Loucy (cell line): Measurements from ENCODE around the gene SPATC1L.

Experiments used
- H2AFZ ChIP-seq: fragments of 200-600 bp; sonication (generic); 2 replicates; pipeline ENCODE4 v1.6.0; 2016; ENCODE audit warnings: antibody characterized with exemption, mild to moderate bottlenecking, low read length, moderate library complexity
- H3F3A ChIP-seq: fragments of 200-600 bp; 2 replicates; pipeline ENCODE4 v1.6.0; 2016; ENCODE audit warnings: antibody characterized with exemption, low read depth, mild to moderate bottlenecking
- H3K27me3 ChIP-seq: fragments of 200-600 bp; sonication (generic); 2 replicates; pipeline ENCODE4 v1.6.1; 2014; ENCODE audit warnings: low read length, mild to moderate bottlenecking; ENCODE audit not compliant: insufficient read depth, poor library complexity, severe bottlenecking
- H3K36me3 ChIP-seq: fragments of 200-600 bp; sonication (generic); 2 replicates; pipeline ENCODE4 v1.6.1; 2016; ENCODE audit warnings: low read length; ENCODE audit not compliant: insufficient read depth
- H3K4me1 ChIP-seq: fragments of 200-600 bp; sonication (generic); 2 replicates; pipeline ENCODE4 v1.5.1; 2014; ENCODE audit warnings: low read length, mild to moderate bottlenecking; ENCODE audit not compliant: insufficient read depth, poor library complexity, severe bottlenecking
- H3K4me2 ChIP-seq: fragments of 200-600 bp; sonication (generic); 2 replicates; pipeline ENCODE4 v1.6.0; 2014; ENCODE audit warnings: antibody characterized with exemption, low read length, low read depth, mild to moderate bottlenecking; ENCODE audit not compliant: poor library complexity, severe bottlenecking
- H3K4me3 ChIP-seq: fragments of 200-600 bp; sonication (generic); 2 replicates; pipeline ENCODE4 v1.5.1; 2014; ENCODE audit warnings: low read length, mild to moderate bottlenecking, mixed read lengths; ENCODE audit not compliant: poor library complexity, severe bottlenecking
- H3K79me2 ChIP-seq: fragments of 200-600 bp; sonication (generic); 2 replicates; pipeline ENCODE4 v1.6.1; 2014; ENCODE audit warnings: low read length; ENCODE audit not compliant: insufficient read depth
- H3K9ac ChIP-seq: fragments of 200-600 bp; sonication (generic); 2 replicates; pipeline ENCODE4 v1.6.0; 2014; ENCODE audit warnings: mild to moderate bottlenecking, low read depth, low read length, moderate library complexity; ENCODE audit not compliant: poor library complexity, severe bottlenecking
- H3K9me2 ChIP-seq: fragments of 200-600 bp; sonication (generic); replicated peaks from 2 replicates; pipeline ENCODE4 v1.6.1; 2016; ENCODE audit warnings: low read depth, low read length, mixed read lengths
- H3K9me3 ChIP-seq: fragments of 200-600 bp; sonication (generic); 2 replicates; pipeline ENCODE4 v1.6.1; 2014; ENCODE audit warnings: mild to moderate bottlenecking, antibody characterized with exemption, low read length, low read depth; ENCODE audit not compliant: insufficient read depth
- H4K20me1 ChIP-seq: fragments of 200-600 bp; sonication (generic); 2 replicates; pipeline ENCODE4 v1.6.0; 2014; ENCODE audit warnings: antibody characterized with exemption, low read length, mild to moderate bottlenecking; ENCODE audit not compliant: insufficient read depth, poor library complexity, severe bottlenecking
- CTCF ChIP-seq: fragments of 200-600 bp; sonication (generic); conservative IDR thresholded peaks from 2 replicates; pipeline ENCODE4 v1.5.1; 2014; ENCODE audit warnings: mild to moderate bottlenecking, antibody characterized with exemption, low read length
- EZH2phosphoT487 ChIP-seq: fragments of 200-600 bp; IDR thresholded peaks from 2 replicates; pipeline ENCODE4 v1.6.1; 2018; ENCODE audit warnings: antibody characterized with exemption, mild to moderate bottlenecking, moderate library complexity, borderline replicate concordance

The SPATC1L gene

GRCh38 chr21:46128106-46128932 lies 55.9 kb downstream of the SPATC1L start:
- no peak overlapping the region for H3K4me2 ChIP-seq
- H3K9ac ChIP-seq = no peak overlapping the region
- H3K4me1 ChIP-seq = no peaks in the 10 kb centered on the region
- TF ChIP-seq CTCF (no peak), EZH2phosphoT487 (no peak)
- H3K9me2 ChIP-seq = no peaks in the 10 kb centered on the region
- H3K9me3 ChIP-seq = peaks cover 22% of the 10 kb centered on the region; the same call in 1 of the 2 replicates
- H3K4me3 ChIP-seq = no peak overlapping the region
- no peak overlapping the region for H2AFZ ChIP-seq
- H3K27me3 ChIP-seq = no peaks in the 10 kb centered on the region
- H3K79me2 ChIP-seq = no peaks in the 10 kb centered on the region
- no peaks in the 10 kb centered on the region for H3F3A ChIP-seq
- H4K20me1 ChIP-seq = no peaks in the 10 kb centered on the region
- no peaks in the 10 kb centered on the region for H3K36me3 ChIP-seq

DNA sequence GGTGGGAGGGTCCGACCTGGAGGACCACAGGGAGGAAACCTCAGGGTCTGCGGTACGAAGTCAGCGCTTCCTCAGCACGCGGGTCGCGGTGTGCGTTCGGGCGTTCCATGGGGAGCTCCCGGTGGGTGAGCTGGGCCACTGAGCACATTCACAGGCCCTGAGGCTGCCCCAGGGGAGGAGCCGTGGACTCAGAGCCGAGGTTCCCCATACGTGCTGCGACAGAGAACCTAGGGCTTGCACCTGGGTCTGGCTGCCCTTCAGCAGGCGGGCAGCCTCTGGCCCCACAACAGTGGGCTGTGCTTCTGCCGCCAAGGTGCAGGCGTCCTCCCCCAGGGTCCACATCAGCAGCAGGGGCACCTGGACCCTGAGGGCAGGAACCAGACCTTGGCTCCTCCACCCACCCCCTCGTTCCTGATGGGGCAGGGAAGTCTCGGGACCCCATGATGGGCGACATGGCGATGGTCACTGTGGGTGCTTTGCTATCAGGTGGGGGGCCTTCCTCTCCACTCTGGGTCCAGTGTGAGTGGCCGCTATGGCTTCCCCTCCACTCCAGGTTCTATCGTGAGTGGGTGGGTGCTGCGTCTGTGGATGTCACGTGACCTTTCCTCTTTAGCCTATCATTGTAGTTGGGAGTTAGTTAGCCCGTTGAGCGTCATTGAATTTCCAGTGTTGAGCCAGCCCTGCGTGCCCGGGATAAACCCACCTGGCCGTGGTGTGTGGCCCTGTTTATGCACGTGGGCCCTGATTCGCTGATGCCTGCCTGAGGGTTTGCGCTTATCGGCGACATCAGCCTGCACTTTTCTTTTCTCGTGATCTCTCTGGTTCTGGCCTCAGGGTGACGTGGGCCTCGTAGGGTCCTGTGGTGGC lies 56.8 kb downstream of the SPATC1L start:
- Histone ChIP-seq H3K27me3 (no peaks in the 10 kb centered on the region), H3K9ac (no peak overlapping the region), H3F3A (no peaks in the 10 kb centered on the region)

More for the DNA sequence above, 56.8 kb downstream of the SPATC1L start:
- Histone ChIP-seq H3K79me2 (no peaks in the 10 kb centered on the region), H2AFZ (no peak overlapping the region), H3K4me2 (no peak overlapping the region), H4K20me1 (no peaks in the 10 kb centered on the region), H3K4me1 (no peaks in the 10 kb centered on the region), H3K36me3 (no peaks in the 10 kb centered on the region), H3K9me3 (peaks cover 20% of the 10 kb centered on the region; the same call in 1 of the 2 replicates), H3K9me2 (no peaks in the 10 kb centered on the region), H3K4me3 (no peak overlapping the region)
- no peak for TF ChIP-seq EZH2phosphoT487
- TF ChIP-seq CTCF = no peak
